Thyroid gland (tissue), 4 donors: ENCODE data around the gene GPR18. TPM values are rescaled to one million over a fixed set of nuclear protein-coding genes. Genes with fewer than 3 reads are reported as not detected.

Source experiments
- DNase-seq, 2 donors: peaks; one replicate each; pipeline ENCODE4 v3.0.0-alpha.2; 2019
- H3K27ac ChIP-seq, 3 donors: fragments of 200-600 bp; sonication (generic); 1 replicate in 2 of 3; 2 replicates in 1 of 3; pipeline ENCODE4 v1.5.1; 2016 to 2019; ENCODE audit warnings: mild to moderate bottlenecking in 1 of 3, moderate library complexity in 1 of 3
- H3K27me3 ChIP-seq: fragments of 200-600 bp; sonication (generic); one replicate; pipeline ENCODE4 v1.5.1; 2019
- H3K36me3 ChIP-seq, 2 donors: fragments of 200-600 bp; sonication (generic); one replicate each; pipeline ENCODE4 v1.5.1; 2016 to 2019
- H3K4me1 ChIP-seq, 2 donors: fragments of 200-600 bp; sonication (generic); one replicate each; pipeline ENCODE4 v1.5.1; 2017 to 2019
- H3K4me3 ChIP-seq, 3 donors: fragments of 200-600 bp; sonication (generic); replicated peaks in 1 of 3; 1 replicate in 2 of 3; 2 replicates in 1 of 3; pipeline ENCODE4 v1.5.1; 2016; ENCODE audit warnings: mild to moderate bottlenecking in 1 of 3
- H3K9me3 ChIP-seq: fragments of 200-600 bp; sonication (generic); one replicate; pipeline ENCODE4 v1.5.1; 2017
- POLR2A ChIP-seq, 2 donors: fragments of 450-650 bp; IDR thresholded peaks; one replicate each; pipeline ENCODE4 v1.6.1; 2017; ENCODE audit warnings: antibody characterized with exemption in 2 of 2, mild to moderate bottlenecking in 2 of 2, moderate library complexity in 1 of 2
- WGBS, 2 donors: methylation state at CpG; one replicate each; pipeline ENCODE4 v1.1.5; 2017; 5-methylcytosine and 5-hydroxymethylcytosine counted together
- intact Hi-C: fragments of 100-400 bp; cut with DNase I; formaldehyde crosslinking; loops from one replicate; pipeline ENCODE4 v1.15.1; 2023
- total RNA-seq, 4 donors: library from RNA; depleted of rRNA; stranded (reverse); fragments of >200 nt; gene quantifications; one replicate each; pipeline ENCODE4 v1.2.3, GENCODE V29; 2016
- TF ChIP-seq, protein P1 (sequence below), 6 experiments: fragments of 200-600 bp in 3 of 6; fragments of 450-650 bp in 3 of 6; sonication (generic) in 3 of 6; IDR thresholded peaks; one replicate each; pipeline ENCODE4 v1.5.1; 2016 to 2019; ENCODE audit warnings: antibody characterized with exemption in 6 of 6, mild to moderate bottlenecking in 2 of 6, inconsistent platforms in 1 of 6, moderate library complexity in 1 of 6

The GPR18 gene
- total RNA-seq, 4 donors from 2014 or later = 0.27 to 0.96 TPM; not detected in 2

DNA sequence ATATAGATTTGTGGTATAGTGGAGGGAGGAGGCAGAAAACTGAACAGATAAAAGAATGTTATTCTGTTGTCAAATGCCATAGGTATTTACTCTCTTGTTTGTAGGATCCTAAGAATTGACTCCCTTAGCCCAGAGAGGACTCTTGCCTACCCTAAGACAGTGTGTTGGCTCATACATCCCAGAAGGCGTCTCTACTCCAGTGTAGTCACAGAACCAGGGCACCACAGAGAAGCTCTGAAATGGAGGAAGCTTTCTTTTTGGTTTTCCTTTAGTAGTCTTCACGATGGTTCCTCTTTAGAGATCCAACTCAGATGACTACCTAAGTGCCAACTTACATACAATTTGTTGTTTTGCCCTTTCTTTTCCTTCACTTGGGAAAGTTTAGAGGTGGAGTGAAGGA, 35.0 kb upstream of the GPR18 start:
- Histone ChIP-seq H3K36me3 (no peaks in the 10 kb centered on the region), H3K9me3 (no peaks in the 10 kb centered on the region), H3K27ac (no peak overlapping the region), H3K27me3 (no peaks in the 10 kb centered on the region), H3K4me3 (no peak overlapping the region), H3K4me1 (peaks cover 11 to 12% of the 10 kb centered on the region in 2 donors)
- no peak for DNase-seq
- intact Hi-C loops = no loop called here
- TF ChIP-seq, protein P1, sequence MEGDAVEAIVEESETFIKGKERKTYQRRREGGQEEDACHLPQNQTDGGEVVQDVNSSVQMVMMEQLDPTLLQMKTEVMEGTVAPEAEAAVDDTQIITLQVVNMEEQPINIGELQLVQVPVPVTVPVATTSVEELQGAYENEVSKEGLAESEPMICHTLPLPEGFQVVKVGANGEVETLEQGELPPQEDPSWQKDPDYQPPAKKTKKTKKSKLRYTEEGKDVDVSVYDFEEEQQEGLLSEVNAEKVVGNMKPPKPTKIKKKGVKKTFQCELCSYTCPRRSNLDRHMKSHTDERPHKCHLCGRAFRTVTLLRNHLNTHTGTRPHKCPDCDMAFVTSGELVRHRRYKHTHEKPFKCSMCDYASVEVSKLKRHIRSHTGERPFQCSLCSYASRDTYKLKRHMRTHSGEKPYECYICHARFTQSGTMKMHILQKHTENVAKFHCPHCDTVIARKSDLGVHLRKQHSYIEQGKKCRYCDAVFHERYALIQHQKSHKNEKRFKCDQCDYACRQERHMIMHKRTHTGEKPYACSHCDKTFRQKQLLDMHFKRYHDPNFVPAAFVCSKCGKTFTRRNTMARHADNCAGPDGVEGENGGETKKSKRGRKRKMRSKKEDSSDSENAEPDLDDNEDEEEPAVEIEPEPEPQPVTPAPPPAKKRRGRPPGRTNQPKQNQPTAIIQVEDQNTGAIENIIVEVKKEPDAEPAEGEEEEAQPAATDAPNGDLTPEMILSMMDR (IDR thresholded peaks at IDR 0.05) = no peak
- TF ChIP-seq POLR2A (IDR thresholded peaks at IDR 0.05) = no peak
- WGBS, 2 donors = 90 to 97% methylated on average over 2 of the region's 2 CpGs

DNA sequence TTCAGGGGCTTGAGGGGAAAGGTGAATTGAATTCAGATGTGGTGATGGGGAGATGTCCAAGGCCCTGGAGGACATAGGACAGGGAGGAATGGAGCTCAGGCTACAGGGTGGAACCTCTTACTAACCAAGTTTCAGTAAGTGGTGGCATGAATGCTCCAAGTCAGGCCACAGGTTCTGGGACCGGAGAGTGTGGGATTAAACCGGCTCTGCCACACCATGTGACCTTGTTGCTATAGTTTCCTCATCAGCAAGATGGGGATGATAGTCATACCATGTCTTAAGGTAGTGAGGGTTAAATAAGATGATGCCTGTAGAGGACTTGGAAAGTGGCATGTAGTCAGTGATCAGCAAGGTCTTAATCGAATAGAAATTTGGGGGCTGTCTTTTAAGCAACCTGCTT, 32.7 kb upstream of the GPR18 start:
- Histone ChIP-seq H3K9me3 (no peaks in the 10 kb centered on the region), H3K27me3 (no peaks in the 10 kb centered on the region), H3K4me3 (no peak overlapping the region), H3K4me1 (peaks cover 22 to 23% of the 10 kb centered on the region in 2 donors), H3K36me3 (no peaks in the 10 kb centered on the region), H3K27ac (no peak overlapping the region)
- no peak for DNase-seq
- no peak for TF ChIP-seq POLR2A (IDR thresholded peaks at IDR 0.05)
- TF ChIP-seq, protein P1 (IDR thresholded peaks at IDR 0.05) = no peak
- intact Hi-C loops = no loop called here
- WGBS, 2 donors = 89 to 96% methylated on average over 3 of the region's 3 CpGs

DNA sequence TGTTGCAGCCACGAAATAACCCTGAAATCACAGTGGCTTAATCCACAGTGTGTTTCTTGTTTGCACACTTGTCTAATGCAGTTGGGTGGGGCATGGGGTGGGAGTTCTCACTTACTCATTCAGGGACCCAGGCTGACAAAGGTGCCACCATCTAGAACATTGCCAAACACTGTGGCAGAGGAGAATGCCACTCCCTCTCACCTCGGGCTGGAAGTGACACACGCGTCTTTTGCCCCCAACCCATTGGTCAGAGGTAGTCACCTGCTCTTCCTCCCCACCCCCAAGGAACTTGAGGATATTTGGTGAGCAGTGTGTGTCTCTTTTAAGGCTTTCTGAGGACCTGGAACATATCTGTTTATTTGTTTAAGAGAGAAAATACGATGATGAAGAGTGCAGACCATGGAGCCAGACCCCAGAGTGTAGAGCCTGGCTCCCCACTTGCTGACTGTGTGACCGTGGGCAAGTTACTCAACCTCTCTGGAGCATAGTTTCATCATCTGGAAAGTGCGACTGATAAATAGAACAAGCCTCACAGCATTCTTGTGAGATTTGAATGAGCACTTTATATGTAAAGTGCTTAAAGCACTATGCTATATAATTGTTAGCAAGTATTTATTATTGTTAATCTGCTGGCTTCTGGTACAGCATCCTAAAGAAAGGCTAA, 31.6 kb upstream of the GPR18 start:
- Histone ChIP-seq H3K4me3 (no peak overlapping the region), H3K4me1 (peaks cover 22 to 27% of the 10 kb centered on the region in 2 donors), H3K27me3 (no peaks in the 10 kb centered on the region), H3K9me3 (no peaks in the 10 kb centered on the region), H3K27ac (peak overlapping the region in 1 of 3 donors; percentile 63), H3K36me3 (no peaks in the 10 kb centered on the region)
- intact Hi-C loops = no loop called here
- TF ChIP-seq POLR2A (IDR thresholded peaks at IDR 0.05) = no peak
- TF ChIP-seq, protein P1 (IDR thresholded peaks at IDR 0.05) = no peak
- DNase-seq = no peak
- WGBS, 2 donors = 90 to 93% methylated on average over 7 of the region's 7 CpGs

DNA sequence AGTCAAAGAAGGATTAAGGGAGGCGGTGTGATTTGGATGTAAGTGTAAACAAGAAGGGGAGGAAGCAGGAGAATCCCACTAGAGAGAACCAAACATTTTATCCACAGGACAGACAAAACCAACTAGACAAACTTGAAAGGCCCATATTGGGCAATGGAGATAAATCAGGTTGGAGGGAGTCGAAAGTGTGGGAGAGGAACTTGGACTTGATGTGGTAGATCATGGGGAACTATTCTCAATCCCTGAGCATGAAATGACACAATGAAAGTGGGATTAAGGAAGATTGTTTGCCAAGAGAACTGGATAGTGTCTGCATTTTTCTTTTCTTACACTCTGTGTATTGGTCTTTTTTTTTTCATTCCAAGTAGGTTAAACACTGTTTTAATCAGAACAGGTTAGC, 31.1 kb upstream of the GPR18 start:
- peaks cover 22 to 27% of the 10 kb centered on the region in 2 donors for H3K4me1 ChIP-seq
- H3K27me3 ChIP-seq = no peaks in the 10 kb centered on the region
- TF ChIP-seq POLR2A (IDR thresholded peaks at IDR 0.05) = no peak
- TF ChIP-seq, protein P1 (IDR thresholded peaks at IDR 0.05) = no peak
- no peak for DNase-seq
- H3K9me3 ChIP-seq = no peaks in the 10 kb centered on the region
- intact Hi-C loops = no loop called here
- H3K4me3 ChIP-seq = no peak overlapping the region
- WGBS, 2 donors = 95 to 96% methylated on average over 2 of the region's 2 CpGs
- no peaks in the 10 kb centered on the region for H3K36me3 ChIP-seq
- peak overlapping the region in 1 of 3 donors; percentile 63 for H3K27ac ChIP-seq

DNA sequence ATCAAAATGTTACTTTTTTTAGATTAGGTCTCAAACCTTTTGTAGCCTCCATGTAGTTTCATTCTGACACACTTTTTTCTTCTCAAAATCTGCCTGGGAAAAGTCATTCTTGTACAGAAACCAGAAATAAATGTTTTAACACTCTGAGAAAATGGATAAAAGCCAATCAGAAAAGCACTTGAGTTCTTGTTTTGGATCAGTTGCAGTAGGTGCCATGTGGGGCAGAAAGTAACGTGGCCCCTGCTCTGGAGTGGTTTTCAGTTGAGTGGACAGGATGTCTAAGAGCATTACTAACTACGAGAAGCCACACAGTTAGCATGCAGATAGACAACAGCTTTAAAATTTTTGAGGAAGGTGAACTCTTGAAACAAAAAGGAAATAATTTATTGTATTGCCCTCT, 29.9 kb upstream of the GPR18 start:
- DNase-seq = peak; percentile 79 to 82
- no peak overlapping the region for H3K4me3 ChIP-seq
- whole genome bisulfite sequencing, 2 donors = 23 to 28% methylated on average over 2 of the region's 2 CpGs
- H3K36me3 ChIP-seq = no peaks in the 10 kb centered on the region
- no peaks in the 10 kb centered on the region for H3K9me3 ChIP-seq
- intact Hi-C loops = no loop called here
- TF ChIP-seq, protein P1 (IDR thresholded peaks at IDR 0.05) = no peak
- no peak for TF ChIP-seq POLR2A (IDR thresholded peaks at IDR 0.05)
- H3K27me3 ChIP-seq = no peaks in the 10 kb centered on the region
- H3K27ac ChIP-seq = peak overlapping the region; percentile 36 to 67 (median 63)
- peaks cover 22 to 31% of the 10 kb centered on the region in 2 donors for H3K4me1 ChIP-seq
